ENCODE data around the gene ZNF621. TPM values are rescaled to one million over a fixed set of nuclear protein-coding genes. Genes with fewer than 3 reads are reported as not detected.

Gene ZNF621
- polyA plus RNA-seq, 1 donor (not counting 4 experiments of a cell fraction or from before 2014, with no cell fraction given): 14.3 TPM

- Histone ChIP-seq H3K79me2 (ENCODE audit: control insufficient read depth, insufficient read depth, low read length) (no peaks in the 10 kb centered on the region), H3K27me3 (ENCODE audit: control insufficient read depth, extremely low read depth, insufficient read depth, low read length) (no peaks in the 10 kb centered on the region), H3K36me3 (ENCODE audit: control insufficient read depth in 2 of 2, extremely low read depth in 1 of 2, insufficient read depth in 2 of 2, low read length in 2 of 2) (peaks cover 6 to 12% of the 10 kb centered on the region in 2 experiments), H4K20me1 (ENCODE audit: control insufficient read depth, extremely low read depth, insufficient read depth, low read length) (no peaks in the 10 kb centered on the region), H3K4me2 (ENCODE audit: control insufficient read depth, extremely low read depth, insufficient read depth, low read depth, low read length) (no peak overlapping the region), H3K9ac (ENCODE audit: control insufficient read depth, extremely low read depth, insufficient read depth, low read length) (no peak overlapping the region), H3K4me3 (ENCODE audit: control insufficient read depth in 2 of 3, extremely low read depth in 1 of 3, insufficient read depth in 2 of 3, low read depth in 1 of 3, low read length in 3 of 3) (no peak overlapping the region), H3K9me1 (ENCODE audit: control insufficient read depth, extremely low read depth, insufficient read depth, low read length) (no peaks in the 10 kb centered on the region), H2AFZ (ENCODE audit: control insufficient read depth, low read length) (no peak overlapping the region), H3K27ac (ENCODE audit: control insufficient read depth, insufficient read depth, low read length) (no peak overlapping the region), H3K4me1 (ENCODE audit: control insufficient read depth, extremely low read depth, insufficient read depth, low read length) (no peaks in the 10 kb centered on the region), H3K9me3 (ENCODE audit: control insufficient read depth, low read depth, low read length) (peaks cover 15% of the 10 kb centered on the region)
- no peak for FAIRE-seq
- no peak for TF ChIP-seq EZH2 (IDR thresholded peaks at IDR 0.05; ENCODE audit: low read length)
- TF ChIP-seq, protein P1, sequence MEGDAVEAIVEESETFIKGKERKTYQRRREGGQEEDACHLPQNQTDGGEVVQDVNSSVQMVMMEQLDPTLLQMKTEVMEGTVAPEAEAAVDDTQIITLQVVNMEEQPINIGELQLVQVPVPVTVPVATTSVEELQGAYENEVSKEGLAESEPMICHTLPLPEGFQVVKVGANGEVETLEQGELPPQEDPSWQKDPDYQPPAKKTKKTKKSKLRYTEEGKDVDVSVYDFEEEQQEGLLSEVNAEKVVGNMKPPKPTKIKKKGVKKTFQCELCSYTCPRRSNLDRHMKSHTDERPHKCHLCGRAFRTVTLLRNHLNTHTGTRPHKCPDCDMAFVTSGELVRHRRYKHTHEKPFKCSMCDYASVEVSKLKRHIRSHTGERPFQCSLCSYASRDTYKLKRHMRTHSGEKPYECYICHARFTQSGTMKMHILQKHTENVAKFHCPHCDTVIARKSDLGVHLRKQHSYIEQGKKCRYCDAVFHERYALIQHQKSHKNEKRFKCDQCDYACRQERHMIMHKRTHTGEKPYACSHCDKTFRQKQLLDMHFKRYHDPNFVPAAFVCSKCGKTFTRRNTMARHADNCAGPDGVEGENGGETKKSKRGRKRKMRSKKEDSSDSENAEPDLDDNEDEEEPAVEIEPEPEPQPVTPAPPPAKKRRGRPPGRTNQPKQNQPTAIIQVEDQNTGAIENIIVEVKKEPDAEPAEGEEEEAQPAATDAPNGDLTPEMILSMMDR (optimal IDR thresholded peaks at IDR 0.05 in 1 of 3, IDR thresholded peaks at IDR 0.05 in 1 of 3, conservative IDR thresholded peaks at IDR 0.05 in 1 of 3; ENCODE audit: extremely low read depth in 1 of 3, insufficient read depth in 2 of 3, low read length in 3 of 3): no peak
- no peak for DNase-seq (ENCODE audit: low read depth, low spot score)
- dilution Hi-C loops (cut with MboI; ENCODE audit: extremely low pct_ligation_motif_present, low sequenced_read_pairs): no loop called here
Observed at GRCh38 chr3:40490916-40491315, 33.8 kb upstream of the ZNF621 start.

DNA sequence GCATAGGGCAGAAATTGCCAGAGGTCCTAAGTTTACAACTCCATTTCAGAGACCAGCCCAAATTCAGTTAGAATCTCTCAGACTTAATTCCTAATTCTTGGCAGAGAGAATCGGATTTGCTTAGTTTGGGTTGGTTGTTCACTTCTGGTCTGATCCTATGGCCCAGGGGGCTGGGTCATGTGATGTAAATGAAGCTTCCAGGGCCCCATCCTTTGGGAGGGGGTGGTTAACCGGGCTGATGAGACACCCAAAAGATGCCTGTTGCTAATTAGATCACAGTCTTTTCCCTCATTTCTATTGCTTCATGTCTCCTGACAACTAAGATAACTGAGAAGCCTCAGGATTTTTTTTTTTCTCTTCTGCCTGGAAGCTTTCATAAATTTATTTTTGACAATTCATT, 30.1 kb upstream of the ZNF621 start:
- H2AFZ ChIP-seq (ENCODE audit: control insufficient read depth, low read length): no peak overlapping the region
- dilution Hi-C loops (cut with MboI; ENCODE audit: extremely low pct_ligation_motif_present, low sequenced_read_pairs): no loop called here
- H3K4me2 ChIP-seq (ENCODE audit: control insufficient read depth, extremely low read depth, insufficient read depth, low read depth, low read length): no peak overlapping the region

More for the DNA sequence above, 30.1 kb upstream of the ZNF621 start:
- Histone ChIP-seq H3K36me3 (ENCODE audit: control insufficient read depth in 2 of 2, extremely low read depth in 1 of 2, insufficient read depth in 2 of 2, low read length in 2 of 2) (no peaks in the 10 kb centered on the region), H3K79me2 (ENCODE audit: control insufficient read depth, insufficient read depth, low read length) (no peaks in the 10 kb centered on the region), H3K9me1 (ENCODE audit: control insufficient read depth, extremely low read depth, insufficient read depth, low read length) (no peaks in the 10 kb centered on the region), H3K9ac (ENCODE audit: control insufficient read depth, extremely low read depth, insufficient read depth, low read length) (no peak overlapping the region), H3K27me3 (ENCODE audit: control insufficient read depth, extremely low read depth, insufficient read depth, low read length) (no peaks in the 10 kb centered on the region), H3K27ac (ENCODE audit: control insufficient read depth, insufficient read depth, low read length) (no peak overlapping the region), H3K4me3 (ENCODE audit: control insufficient read depth in 2 of 3, extremely low read depth in 1 of 3, insufficient read depth in 2 of 3, low read depth in 1 of 3, low read length in 3 of 3) (no peak overlapping the region), H3K9me3 (ENCODE audit: control insufficient read depth, low read depth, low read length) (no peaks in the 10 kb centered on the region), H3K4me1 (ENCODE audit: control insufficient read depth, extremely low read depth, insufficient read depth, low read length) (no peaks in the 10 kb centered on the region), H4K20me1 (ENCODE audit: control insufficient read depth, extremely low read depth, insufficient read depth, low read length) (no peaks in the 10 kb centered on the region)
- DNase-seq (ENCODE audit: low read depth, low spot score) (no peak), FAIRE-seq (no peak)
- no peak for TF ChIP-seq EZH2 (IDR thresholded peaks at IDR 0.05; ENCODE audit: low read length)
- TF ChIP-seq, protein P1 (optimal IDR thresholded peaks at IDR 0.05 in 1 of 3, IDR thresholded peaks at IDR 0.05 in 1 of 3, conservative IDR thresholded peaks at IDR 0.05 in 1 of 3; ENCODE audit: extremely low read depth in 1 of 3, insufficient read depth in 2 of 3, low read length in 3 of 3): no peak
